Activated effector memory CD4-positive, alpha-beta T cell treated with anti-CD3 and anti-CD28 coated beads, Interleukin-2, amount 50 U/mL, for 16 hours (primary cell): ENCODE data around the gene NUP210L.

ENCODE experiments used
- DNase-seq: peaks from one replicate; pipeline ENCODE4 v3.0.0-alpha.2; 2020

Gene NUP210L

GRCh38 chr1:153942766-153943549, 211.9 kb downstream of the NUP210L start:
- no peak for DNase-seq
